GM18502 (cell line): ENCODE data around the gene CELF5.
A peak's percentile ranks its signal among the peaks of the same experiment; 100 is the strongest.

Source experiments
- ATAC-seq: cut with Tn5 transposase; IDR thresholded peaks from one replicate; pipeline ENCODE4 v1.9.1; 2021; ENCODE audit warnings: mild to moderate bottlenecking; ENCODE audit not compliant: unreplicated experiment, poor library complexity

The CELF5 gene

DNA sequence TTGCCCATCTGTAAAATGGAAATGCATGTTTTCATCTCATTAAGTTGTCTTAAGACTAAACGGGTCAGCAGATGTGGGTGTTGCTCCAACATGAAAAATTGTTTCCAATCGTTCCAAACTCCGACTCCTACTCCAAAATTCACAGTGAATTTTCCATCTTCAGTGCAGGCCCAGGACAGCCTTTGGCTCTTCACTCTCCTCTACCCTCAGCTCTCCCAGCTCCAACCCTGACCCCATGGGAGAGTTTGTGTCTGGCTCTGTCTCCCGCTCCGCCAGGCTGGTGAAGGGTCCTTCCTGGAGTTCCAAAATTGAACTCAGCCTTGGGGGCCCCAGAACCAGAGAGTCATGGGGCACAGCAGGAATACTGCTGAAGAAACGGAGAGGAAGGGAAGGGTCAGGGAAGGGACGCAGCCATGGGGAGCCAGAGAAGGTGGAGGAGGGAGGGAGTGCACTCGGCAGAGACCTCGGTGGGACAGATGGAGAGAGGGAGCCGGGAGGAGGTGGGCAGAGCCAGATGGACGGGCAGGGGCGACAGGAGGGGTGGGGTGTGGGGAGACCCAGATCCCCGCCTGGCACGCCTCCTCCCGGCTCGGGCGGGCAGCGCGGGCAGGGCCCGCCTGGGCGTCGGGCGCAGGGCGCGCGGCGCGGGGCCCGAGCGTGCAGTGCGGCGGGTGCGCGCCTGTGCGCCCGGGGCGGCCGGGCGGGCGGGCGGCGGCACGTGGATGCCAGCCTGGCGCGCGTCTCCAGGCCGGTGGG, 45.6 kb downstream of the CELF5 start:
- ATAC-seq = no peak

DNA sequence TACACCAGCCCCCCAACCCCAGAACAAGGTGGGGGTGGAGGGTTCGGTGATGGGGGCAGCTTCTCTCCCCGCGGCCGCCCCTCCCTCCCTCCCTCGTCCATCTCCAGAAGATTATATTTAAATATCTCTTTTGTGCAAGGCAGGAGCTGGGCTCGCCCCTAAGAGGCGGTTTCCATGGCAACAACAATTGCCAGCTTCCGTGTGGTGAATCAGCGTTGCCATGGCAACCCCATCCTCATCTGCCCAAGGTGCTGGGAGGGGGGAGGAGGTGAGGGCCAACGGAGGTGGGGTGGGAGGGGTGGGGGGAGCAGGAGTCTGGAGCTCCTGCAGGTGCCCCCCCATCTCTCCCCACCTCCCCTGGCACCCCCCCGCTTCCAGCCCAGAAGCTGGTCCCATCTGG, 46.4 kb downstream of the CELF5 start:
- ATAC-seq = no peak

DNA sequence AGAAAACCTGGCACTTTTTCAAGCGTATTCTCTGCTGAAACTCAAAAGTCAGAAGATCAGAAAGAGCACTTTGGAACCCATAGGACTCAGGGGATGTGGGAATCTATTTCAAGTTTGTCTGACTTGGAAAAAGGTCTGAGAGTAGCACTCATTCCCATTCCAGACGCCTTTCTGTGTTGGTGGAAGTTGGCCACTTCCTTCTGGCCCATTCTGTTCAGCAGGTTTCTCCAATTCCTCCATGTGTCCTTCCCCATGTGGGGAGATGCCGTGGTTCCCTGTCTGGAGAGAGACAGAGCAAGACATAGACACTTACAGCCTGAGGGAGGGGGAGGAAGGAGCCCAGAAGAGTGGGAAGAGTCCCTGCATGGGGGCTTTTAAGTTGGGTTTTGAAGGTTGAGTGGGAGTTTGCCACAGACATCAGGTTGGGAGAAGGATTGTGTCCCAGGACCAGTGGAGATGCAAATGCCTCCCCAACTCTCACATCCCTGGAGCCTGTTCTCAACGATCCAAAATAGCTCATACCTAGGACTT, 48.0 kb downstream of the CELF5 start:
- ATAC-seq = no peak

DNA sequence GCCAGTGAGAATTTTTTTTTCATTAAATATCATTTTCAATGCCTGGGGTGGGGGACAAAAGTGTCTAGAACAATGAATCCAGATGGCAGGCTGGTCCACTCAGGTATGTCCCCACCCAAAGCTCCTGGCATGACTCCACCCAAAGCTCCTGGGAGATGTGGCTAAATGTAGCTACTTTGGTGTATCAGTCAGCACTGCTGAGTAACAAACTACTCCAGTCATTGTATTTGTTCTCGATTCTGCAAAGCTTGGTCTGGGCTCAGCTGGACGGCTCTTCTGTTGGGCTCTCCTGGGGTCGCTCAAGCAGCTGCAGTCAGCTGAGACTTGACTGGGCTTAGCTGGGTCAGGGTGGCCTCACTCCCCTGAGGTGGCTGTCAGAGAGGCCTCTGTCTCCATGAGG, 48.5 kb downstream of the CELF5 start:
- ATAC-seq = no peak

DNA sequence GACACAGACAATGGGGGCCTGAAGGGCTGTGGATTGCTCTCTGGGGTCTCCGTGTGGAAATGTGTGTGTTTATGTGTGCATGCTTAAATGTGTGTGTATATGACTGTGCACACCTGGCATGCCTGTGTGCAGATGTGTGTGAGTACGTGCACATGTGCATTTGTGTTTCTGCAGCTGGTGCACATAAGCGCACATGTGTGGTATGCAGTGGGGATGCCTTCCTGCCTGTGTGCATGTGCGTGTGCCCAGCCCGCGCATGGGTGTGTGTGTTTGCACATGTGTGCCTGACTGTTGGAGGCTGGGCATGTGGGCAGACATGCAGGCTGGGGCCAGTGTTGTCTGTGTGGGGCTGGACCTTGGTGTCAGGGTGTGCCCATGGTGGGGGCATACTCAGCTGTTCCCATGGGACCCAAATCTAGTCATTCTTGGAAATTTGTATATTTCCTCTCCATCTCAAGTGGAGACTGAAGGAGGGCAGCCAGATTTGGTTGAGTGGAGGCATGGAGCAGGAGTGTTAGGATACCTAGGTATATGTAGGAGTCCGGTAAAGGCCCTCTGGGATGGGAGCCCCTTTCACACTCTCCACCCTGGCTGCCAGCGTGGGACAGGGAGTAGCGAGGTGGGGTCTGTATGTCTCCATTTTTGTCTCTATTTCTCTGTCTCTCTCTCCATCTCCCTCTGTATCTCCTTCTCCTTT, 49.9 kb downstream of the CELF5 start:
- ATAC-seq = no peak

DNA sequence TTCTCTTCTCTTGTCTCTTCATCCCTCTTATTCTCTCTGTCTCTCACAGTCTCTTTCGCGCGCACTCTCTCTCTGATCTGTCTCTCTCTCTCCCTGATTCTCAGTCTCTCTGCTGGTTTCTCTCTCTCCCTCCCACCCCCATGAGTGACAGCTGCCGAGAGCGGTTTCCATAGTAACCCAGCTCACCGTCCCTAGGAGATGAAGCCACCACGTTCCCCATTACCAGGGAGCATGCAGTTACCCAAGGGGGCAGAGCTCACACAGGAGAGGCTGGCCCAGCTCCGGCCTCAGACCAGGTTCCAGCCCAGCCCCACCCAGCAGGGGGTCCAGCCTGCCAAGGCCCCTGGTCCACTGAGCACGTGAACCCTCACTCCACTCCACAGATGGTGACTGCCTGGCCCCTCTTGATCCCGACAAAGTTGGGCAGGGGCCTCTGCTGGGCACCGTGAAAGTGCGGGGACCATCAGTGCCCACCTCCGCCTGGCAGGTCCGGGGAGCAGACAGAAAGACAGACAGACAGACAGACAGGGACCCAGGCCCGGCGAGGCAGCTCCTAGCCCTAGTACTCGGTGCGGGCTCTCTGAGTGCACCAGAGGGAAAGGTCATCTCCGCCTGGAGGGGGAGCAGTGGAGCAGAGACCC, 50.6 kb downstream of the CELF5 start:
- peak; percentile 21 for ATAC-seq

DNA sequence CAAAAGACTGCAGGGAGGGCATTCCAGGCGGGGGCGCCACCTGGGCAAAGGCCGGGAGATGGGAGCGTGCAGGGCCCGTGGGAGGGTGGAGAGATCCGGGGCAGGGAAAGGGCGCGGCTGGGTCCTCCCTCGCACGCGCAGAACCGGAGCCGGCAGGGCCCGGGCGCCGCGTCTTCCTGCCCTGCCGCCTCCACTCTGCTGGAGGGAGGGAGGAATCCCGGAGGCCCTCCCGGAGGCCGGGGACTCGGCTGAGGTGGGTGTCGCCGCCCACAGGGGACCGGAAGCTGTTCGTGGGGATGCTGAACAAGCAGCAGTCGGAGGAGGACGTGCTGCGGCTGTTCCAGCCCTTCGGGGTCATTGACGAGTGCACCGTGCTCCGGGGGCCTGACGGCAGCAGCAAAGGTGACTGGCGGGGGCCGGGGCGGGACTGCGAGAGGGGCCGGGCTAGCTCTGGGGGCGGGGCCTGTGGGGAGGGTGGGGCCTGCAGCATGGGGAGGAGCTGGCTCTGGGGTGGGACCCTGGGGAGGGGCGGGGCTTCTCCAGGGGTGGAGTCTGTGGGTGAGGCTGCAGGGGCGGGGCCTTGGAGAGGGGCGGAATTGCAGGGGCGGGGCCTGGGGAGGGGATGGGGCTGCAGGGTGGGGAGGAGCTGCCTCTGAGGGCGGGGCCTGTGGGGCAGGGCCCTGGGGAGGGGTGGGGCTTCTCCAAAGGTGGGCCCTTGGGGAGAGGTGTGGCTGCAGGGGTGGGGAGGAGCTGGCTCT, 51.3 kb downstream of the CELF5 start:
- ATAC-seq = peak; percentile 54

DNA sequence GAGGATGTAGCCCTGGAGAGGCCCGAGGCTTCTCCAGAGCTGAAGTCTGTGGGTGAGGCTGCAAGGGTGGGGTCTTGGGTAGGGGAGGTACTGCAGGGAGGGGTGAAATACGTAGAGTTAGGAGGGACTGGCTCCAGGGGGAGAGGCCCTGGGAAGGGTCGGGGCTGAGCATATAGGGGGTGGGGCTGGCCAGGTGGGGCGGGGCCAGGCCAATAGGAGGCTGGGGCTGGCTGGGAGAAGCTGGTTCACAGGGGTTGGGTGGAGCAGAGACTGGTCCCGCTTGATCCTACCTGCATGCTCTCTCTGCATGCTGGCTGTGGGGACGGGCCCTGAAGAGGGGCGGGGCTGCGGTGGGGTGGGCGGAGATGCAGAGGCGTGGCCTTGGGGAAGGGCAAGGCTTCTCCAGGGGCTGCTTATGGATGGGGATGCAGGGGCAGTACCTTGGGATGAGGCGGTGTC, 51.9 kb downstream of the CELF5 start:
- no peak for ATAC-seq

DNA sequence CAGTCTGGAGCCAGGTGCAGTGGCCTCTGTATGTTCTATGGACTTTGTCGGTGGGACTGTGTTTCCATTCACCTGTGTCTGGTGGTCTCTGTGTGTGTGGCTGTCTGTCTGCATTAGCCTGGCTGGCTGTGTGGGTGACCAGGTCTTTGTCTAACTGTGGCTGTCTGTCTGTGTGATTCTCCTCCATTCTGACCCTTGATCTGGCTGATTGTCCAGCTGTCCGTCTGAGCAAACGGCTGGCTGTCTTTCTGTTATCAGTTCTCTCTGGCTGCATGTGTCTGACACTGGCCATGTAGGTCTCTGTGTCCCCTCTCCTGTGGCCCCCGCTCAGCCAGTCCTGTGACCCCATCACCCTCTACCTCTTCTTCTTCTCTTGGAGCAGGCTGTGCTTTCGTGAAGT, 53.2 kb downstream of the CELF5 start:
- no peak for ATAC-seq

DNA sequence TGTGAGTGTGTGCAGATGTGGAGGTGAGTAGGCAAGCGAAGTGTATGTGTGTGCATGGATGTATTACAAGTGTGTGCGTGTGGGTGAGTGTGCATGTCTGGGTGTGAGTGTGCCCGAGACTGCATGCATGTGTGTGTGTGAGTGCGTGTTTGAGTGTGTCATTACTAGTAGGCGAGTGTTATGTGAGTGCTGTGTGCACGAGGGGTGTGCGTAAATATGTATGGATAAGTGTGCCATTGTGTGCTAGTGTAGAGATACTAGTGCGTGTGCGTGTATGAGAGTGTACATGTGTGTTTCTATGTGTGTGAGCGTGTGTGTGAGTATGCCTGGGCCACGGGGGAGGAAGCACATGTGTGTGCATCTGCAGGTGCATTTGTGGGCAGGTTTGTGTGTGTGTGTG, 53.8 kb downstream of the CELF5 start:
- ATAC-seq = no peak

DNA sequence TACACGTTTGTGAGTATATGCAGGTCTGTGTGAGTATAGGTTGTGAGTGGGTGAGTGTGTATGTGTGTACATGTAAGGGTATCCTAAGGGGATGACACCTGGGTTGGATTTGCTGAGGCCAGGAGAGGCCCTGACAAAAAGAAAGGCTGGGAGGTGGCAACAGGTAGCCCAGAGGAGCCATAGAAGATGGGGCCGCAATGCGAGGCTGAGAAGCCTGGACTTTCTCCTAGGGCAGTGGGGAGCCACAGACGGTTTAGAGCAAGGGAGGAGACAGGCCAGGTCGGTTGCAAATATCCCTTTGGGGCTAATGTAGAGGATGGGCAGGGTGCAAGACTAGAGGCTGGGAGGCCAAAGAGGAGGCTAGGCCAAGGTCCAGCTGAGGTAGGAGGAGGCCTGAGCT, 54.3 kb downstream of the CELF5 start:
- ATAC-seq = no peak

DNA sequence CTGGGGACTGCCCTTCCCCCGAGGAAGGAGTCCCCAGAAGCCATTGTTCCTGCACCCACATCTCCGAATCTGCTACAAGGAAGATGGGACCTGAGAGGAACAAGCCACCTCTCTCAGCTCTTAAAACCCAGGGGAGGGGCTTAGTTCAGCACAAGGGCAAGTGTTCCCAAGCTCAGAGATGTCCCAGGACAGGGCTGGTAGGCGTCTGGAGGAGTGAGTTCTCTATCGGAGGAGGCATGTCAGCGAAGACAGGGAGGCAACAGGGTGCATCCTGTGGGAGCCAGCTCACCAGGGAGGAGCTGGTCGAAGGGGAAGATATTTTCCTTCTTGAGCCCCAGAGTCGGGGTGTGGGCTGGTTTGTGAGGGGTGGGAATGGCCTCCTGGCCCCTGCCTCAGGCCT, 54.8 kb downstream of the CELF5 start:
- no peak for ATAC-seq

DNA sequence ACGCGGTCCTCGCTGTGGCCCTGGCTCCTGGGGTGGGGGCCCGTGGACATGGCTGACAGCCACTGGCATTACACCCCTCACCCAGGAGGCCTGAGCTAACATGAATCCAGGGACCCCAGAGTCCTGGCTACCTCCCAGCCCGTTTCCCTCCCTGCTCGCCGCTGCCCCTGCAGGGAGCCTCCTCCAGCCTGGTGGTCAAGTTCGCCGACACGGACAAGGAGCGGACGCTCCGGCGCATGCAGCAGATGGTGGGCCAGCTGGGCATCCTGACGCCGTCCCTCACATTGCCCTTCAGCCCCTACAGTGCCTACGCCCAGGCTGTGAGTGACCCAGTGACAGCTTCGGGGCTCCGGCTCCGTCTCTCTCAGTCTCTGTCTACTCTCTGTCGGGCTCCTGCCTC, 56.6 kb downstream of the CELF5 start:
- ATAC-seq = no peak

DNA sequence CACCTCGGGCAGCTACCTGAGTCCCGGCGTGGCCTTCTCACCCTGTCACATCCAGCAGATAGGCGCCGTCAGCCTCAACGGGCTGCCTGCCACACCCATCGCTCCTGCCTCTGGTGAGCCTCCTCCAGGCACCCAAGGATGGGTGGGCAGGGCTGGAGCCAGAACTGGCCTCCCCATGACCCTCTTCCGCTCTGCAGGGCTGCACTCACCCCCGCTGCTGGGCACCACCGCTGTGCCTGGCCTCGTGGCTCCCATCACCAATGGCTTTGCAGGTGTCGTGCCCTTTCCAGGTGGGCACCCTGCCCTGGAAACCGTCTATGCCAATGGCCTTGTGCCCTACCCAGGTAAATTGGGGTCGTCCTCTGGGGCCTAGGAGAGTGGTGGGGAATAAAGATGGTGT, 57.7 kb downstream of the CELF5 start:
- no peak for ATAC-seq

DNA sequence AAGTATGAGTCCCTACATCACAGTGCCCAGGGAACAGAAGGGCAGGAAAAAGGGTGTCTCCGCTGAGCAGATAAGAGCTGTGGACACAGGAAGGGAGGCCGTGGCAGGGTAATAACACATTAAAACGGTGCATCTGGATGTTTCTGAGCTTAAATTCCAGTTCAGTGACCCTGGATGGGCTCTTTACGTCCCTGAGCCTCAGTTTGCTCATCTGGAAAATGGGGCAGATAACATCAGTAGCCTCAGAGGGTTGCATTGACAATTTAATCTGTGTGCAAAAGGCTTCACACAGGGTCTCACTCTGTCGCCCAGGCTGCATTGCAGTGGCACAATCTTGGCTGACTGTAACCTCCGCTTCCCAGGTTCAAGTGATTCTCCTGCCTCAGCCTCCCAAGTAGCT, 58.1 kb downstream of the CELF5 start:
- ATAC-seq = no peak

DNA sequence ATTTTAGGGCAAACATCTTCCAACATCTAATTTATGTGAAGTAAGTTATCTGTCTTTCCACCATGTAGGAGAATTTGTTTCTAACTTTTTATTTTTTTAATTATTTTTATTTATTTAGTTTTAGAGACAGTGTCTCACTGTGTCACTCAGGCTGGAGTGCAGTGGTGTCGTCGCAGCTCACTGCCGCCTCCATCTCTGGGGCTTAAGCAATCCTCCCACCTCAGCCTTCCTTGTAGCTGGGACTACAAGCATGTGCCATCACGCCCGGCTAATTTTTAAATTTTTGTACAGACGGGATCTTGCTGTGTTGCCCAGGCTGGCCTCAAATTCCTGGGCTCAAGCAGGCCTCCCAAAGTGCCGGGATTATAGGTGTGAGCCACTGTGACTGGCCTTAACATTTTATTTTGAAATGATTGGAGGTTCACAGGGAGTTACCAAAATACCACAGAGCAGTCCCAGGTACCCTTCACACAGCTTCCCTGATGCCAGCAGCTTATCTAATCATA, 58.8 kb downstream of the CELF5 start:
- ATAC-seq = no peak

DNA sequence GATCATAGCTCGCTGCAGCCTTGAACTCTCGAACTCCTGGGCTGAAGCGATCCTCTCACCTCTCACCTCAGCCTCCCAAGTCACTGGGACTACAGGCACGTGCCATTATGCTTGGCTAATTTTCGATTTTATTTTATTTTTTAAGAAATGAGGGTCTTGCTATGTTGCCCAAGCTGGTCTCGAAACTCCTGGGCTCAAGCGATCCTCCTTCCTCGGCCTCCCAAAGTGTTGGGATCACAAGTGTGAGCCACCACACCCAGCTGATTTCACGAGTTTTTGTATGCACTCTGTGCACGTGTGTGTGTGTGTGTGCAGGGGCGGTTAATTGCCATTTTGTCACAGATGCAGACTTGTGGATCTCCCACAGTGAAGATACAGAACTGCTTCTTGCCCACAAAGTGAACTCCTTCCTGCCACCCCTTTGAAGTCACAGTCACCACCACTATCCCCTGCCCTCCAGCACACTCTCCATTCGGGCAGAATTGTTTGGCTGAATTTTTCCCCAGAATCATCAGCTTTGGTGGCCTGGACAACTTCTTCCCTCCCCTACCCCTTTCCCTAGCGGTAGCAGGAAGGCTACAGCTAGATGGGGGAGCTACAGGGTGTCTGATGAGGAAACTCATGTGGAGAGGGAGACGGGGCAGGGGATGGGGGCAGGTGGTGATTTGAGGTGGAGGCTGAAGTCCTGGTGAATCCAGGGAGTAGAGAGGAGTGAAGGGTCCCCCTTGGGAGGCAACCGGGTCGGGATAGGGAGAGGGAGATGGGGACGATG, 59.6 kb downstream of the CELF5 start:
- ATAC-seq = no peak

DNA sequence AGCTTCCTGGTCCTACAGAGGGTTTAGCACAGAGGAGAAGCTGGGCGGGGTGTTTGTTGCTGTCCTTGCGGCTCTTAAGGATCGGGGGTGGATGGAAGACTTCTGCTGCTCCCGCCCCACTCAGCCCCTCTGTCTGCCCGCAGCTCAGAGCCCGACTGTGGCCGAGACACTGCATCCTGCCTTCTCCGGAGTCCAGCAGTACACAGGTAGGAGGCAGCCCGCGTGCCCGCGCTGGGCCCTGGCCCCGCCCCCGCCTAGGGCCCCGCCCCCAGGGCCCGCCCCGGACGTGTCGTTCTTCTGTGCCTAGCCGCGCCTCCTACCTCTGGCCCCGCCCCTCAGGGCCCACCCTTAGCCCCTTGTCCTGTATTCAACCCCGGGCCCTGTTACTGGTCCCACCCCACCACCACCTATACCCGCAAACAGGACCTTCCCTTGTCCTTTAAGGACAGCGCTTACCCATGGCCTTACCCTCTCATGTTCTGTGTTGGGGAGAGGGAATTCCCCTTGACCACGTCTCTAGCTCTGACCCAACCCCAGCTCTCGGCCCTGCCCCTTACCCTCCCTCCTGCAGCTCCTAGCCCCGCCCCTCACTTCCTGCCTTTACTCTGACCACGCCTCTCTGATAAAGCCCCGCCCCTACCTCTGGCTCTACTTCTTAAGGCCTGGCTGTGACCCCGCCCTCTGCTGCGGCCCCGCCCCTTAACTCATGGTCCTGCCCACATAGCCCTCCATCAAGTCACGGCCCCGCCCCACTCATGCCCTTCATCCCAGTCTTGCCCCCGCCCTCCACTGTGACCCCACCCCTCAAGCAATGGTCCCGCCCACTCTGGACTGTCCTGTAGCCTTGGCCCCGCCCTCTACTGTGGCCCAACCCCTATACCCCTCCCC, 60.5 kb downstream of the CELF5 start:
- no peak for ATAC-seq
